ENCODE measurements around the gene GLT8D1.

The GLT8D1 gene

GRCh38 chr3:52722491-52722890 is 16.9 kb upstream of the GLT8D1 start:
- no peak overlapping the region for H3K4me3 ChIP-seq (ENCODE audit: low read depth, low read length)
- TF ChIP-seq CTCF (conservative IDR thresholded peaks at IDR 0.05; ENCODE audit: low read depth, low read length) = no peak
- no peak for DNase-seq (ENCODE audit: low read depth)

- TF ChIP-seq CTCF (conservative IDR thresholded peaks at IDR 0.05; ENCODE audit: low read depth, low read length) = no peak
- no peak overlapping the region for H3K4me3 ChIP-seq (ENCODE audit: low read depth, low read length)
- DNase-seq (ENCODE audit: low read depth) = no peak
Observed at GRCh38 chr3:52721730-52722008, 16.1 kb upstream of the GLT8D1 start.

GRCh38 chr3:52721002-52721729 is 15.6 kb upstream of the GLT8D1 start:
- peak; percentile 2 for DNase-seq (ENCODE audit: low read depth)
- no peak overlapping the region for H3K4me3 ChIP-seq (ENCODE audit: low read depth, low read length)

GRCh38 chr3:52719618-52720017 is 14.0 kb upstream of the GLT8D1 start:
- TF ChIP-seq CTCF (conservative IDR thresholded peaks at IDR 0.05; ENCODE audit: low read depth, low read length) = no peak
- DNase-seq (ENCODE audit: low read depth) = no peak
- no peak overlapping the region for H3K4me3 ChIP-seq (ENCODE audit: low read depth, low read length)

More at GRCh38 chr3:52721002-52721729, 15.6 kb upstream of the GLT8D1 start:
- no peak for TF ChIP-seq CTCF (conservative IDR thresholded peaks at IDR 0.05; ENCODE audit: low read depth, low read length)

GRCh38 chr3:52715714-52716305 is 10.2 kb upstream of the GLT8D1 start:
- no peak for TF ChIP-seq CTCF (conservative IDR thresholded peaks at IDR 0.05; ENCODE audit: low read depth, low read length)

GRCh38 chr3:52714335-52715302 is 9.0 kb upstream of the GLT8D1 start:
- H3K4me3 ChIP-seq (ENCODE audit: low read depth, low read length) = no peak overlapping the region
- TF ChIP-seq CTCF (conservative IDR thresholded peaks at IDR 0.05; ENCODE audit: low read depth, low read length) = no peak
- DNase-seq (ENCODE audit: low read depth) = no peak

More at GRCh38 chr3:52715714-52716305, 10.2 kb upstream of the GLT8D1 start:
- no peak overlapping the region for H3K4me3 ChIP-seq (ENCODE audit: low read depth, low read length)
- no peak for DNase-seq (ENCODE audit: low read depth)
